Measurements from ENCODE around the gene OR51A7. TPM values are rescaled to one million over a fixed set of nuclear protein-coding genes. Genes with fewer than 3 reads are reported as not detected.

The OR51A7 gene
- total and polyA plus RNA-seq, 2 experiments from 2014 or later = not detected

GRCh38 chr11:4865855-4866254, 37.7 kb upstream of the OR51A7 start:
- WGBS (ENCODE audit: low lambda C conversion rate, missing lambda C conversion rate) = 81% methylated on average over 1 of the region's 1 CpG
- Histone ChIP-seq H3K9me2 (replicated peaks; ENCODE audit: insufficient read depth) (no peaks in the 10 kb centered on the region), H3K4me1 (ENCODE audit: insufficient read depth) (no peaks in the 10 kb centered on the region), H3K4me3 (no peak overlapping the region), H3K27me3 (no peaks in the 10 kb centered on the region), H3K79me2 (no peaks in the 10 kb centered on the region), H3K4me2 (no peak overlapping the region), H3K9me3 (ENCODE audit: low read depth) (no peaks in the 10 kb centered on the region), H4K20me1 (ENCODE audit: insufficient read depth, poor library complexity, severe bottlenecking) (no peaks in the 10 kb centered on the region), H3K27ac (no peak overlapping the region), H2AFZ (no peak overlapping the region), H3K36me3 (replicated peaks; ENCODE audit: insufficient read depth, low read depth) (no peaks in the 10 kb centered on the region)
- DNase-seq (ENCODE audit: low spot score) = no peak
- no peak for TF ChIP-seq EZH2 (IDR thresholded peaks at IDR 0.05; ENCODE audit: borderline replicate concordance)

- DNase-seq (ENCODE audit: low spot score) = no peak
- no peak overlapping the region for H3K4me2 ChIP-seq
- no peak overlapping the region for H3K27ac ChIP-seq
- no peaks in the 10 kb centered on the region for H3K9me3 ChIP-seq (ENCODE audit: low read depth)
- H3K9me2 ChIP-seq (replicated peaks; ENCODE audit: insufficient read depth) = no peaks in the 10 kb centered on the region
- WGBS (ENCODE audit: low lambda C conversion rate, missing lambda C conversion rate) = 82% methylated on average over 4 of the region's 4 CpGs
- H3K36me3 ChIP-seq (replicated peaks; ENCODE audit: insufficient read depth, low read depth) = no peaks in the 10 kb centered on the region
- H3K27me3 ChIP-seq = no peaks in the 10 kb centered on the region
- TF ChIP-seq CTCF (IDR thresholded peaks at IDR 0.05; ENCODE audit: poor library complexity) (no peak), EZH2phosphoT487 (IDR thresholded peaks at IDR 0.05; ENCODE audit: low read depth, severe bottlenecking, unreplicated experiment) (no peak), EZH2 (IDR thresholded peaks at IDR 0.05; ENCODE audit: borderline replicate concordance) (no peak)
- no peaks in the 10 kb centered on the region for H3K79me2 ChIP-seq
- H3K4me1 ChIP-seq (ENCODE audit: insufficient read depth) = no peaks in the 10 kb centered on the region
- no peak overlapping the region for H3K4me3 ChIP-seq
- H2AFZ ChIP-seq = no peak overlapping the region
- H4K20me1 ChIP-seq (ENCODE audit: insufficient read depth, poor library complexity, severe bottlenecking) = no peaks in the 10 kb centered on the region
Measured at GRCh38 chr11:4881188-4881587, 22.4 kb upstream of the OR51A7 start.

GRCh38 chr11:4881860-4882500, 21.6 kb upstream of the OR51A7 start, which contains the start of gene OR51T1:
Gene OR51T1 (plus strand): TSS chr11:4881900. CDS start chr11:4881900, 0 bp downstream.
- Histone ChIP-seq H3K4me1 (ENCODE audit: insufficient read depth) (no peaks in the 10 kb centered on the region), H3K27me3 (no peaks in the 10 kb centered on the region), H3K36me3 (replicated peaks; ENCODE audit: insufficient read depth, low read depth) (no peaks in the 10 kb centered on the region), H3K9me2 (replicated peaks; ENCODE audit: insufficient read depth) (no peaks in the 10 kb centered on the region), H3K79me2 (no peaks in the 10 kb centered on the region), H3K4me3 (no peak within 1 kb of the TSS), H4K20me1 (ENCODE audit: insufficient read depth, poor library complexity, severe bottlenecking) (no peaks in the 10 kb centered on the region), H3K9me3 (ENCODE audit: low read depth) (no peaks in the 10 kb centered on the region), H2AFZ (no peak within 1 kb of the TSS), H3K4me2 (no peak within 1 kb of the TSS), H3K27ac (no peak within 1 kb of the TSS)
- no peak for TF ChIP-seq EZH2phosphoT487 (IDR thresholded peaks at IDR 0.05; ENCODE audit: low read depth, severe bottlenecking, unreplicated experiment)
- TF ChIP-seq EZH2 (IDR thresholded peaks at IDR 0.05; ENCODE audit: borderline replicate concordance) = no peak
- no peak for TF ChIP-seq CTCF (IDR thresholded peaks at IDR 0.05; ENCODE audit: poor library complexity)
- DNase-seq (ENCODE audit: low spot score) = no peak
- 94% methylated on average over 8 of the region's 8 CpGs for WGBS (ENCODE audit: low lambda C conversion rate, missing lambda C conversion rate)

- H3K9me2 ChIP-seq (replicated peaks; ENCODE audit: insufficient read depth) = no peaks in the 10 kb centered on the region
- DNase-seq (ENCODE audit: low spot score) = no peak
- H3K4me2 ChIP-seq = no peak overlapping the region
- WGBS (ENCODE audit: low lambda C conversion rate, missing lambda C conversion rate) = 88% methylated on average over 5 of the region's 5 CpGs
- TF ChIP-seq CTCF (IDR thresholded peaks at IDR 0.05; ENCODE audit: poor library complexity) (no peak), EZH2 (IDR thresholded peaks at IDR 0.05; ENCODE audit: borderline replicate concordance) (no peak), EZH2phosphoT487 (IDR thresholded peaks at IDR 0.05; ENCODE audit: low read depth, severe bottlenecking, unreplicated experiment) (no peak)
- H4K20me1 ChIP-seq (ENCODE audit: insufficient read depth, poor library complexity, severe bottlenecking) = no peaks in the 10 kb centered on the region
- no peaks in the 10 kb centered on the region for H3K27me3 ChIP-seq
- H3K27ac ChIP-seq = no peak overlapping the region
- H3K9me3 ChIP-seq (ENCODE audit: low read depth) = no peaks in the 10 kb centered on the region
- H3K36me3 ChIP-seq (replicated peaks; ENCODE audit: insufficient read depth, low read depth) = no peaks in the 10 kb centered on the region
- no peak overlapping the region for H3K4me3 ChIP-seq
- H3K79me2 ChIP-seq = no peaks in the 10 kb centered on the region
- no peaks in the 10 kb centered on the region for H3K4me1 ChIP-seq (ENCODE audit: insufficient read depth)
- no peak overlapping the region for H2AFZ ChIP-seq
Measured at GRCh38 chr11:4882543-4882942, 21.0 kb upstream of the OR51A7 start.

All from hepatocyte (in vitro differentiated cells).